Mesenteric fat pad (tissue), 1 donor: ENCODE measurements around the gene RNU7-1. TPM values are rescaled to one million over a fixed set of nuclear protein-coding genes. Genes with fewer than 3 reads are reported as not detected.

Experiments
- DNase-seq: peaks from one replicate; pipeline ENCODE4 v3.0.0-alpha.2; 2020; ENCODE audit warnings: low spot score
- total RNA-seq: library from RNA; stranded (reverse); fragmentation: NEBNext Ultra II Directional; extraction: Animal tissue kit (Norgen Biotek cat#: 25700); gene quantifications from one replicate; pipeline ENCODE4 v1.2.1, GENCODE V29; 2021
- donor health status: DM: yes; HTN: yes; CAD: no.

Gene RNU7-1
- total RNA-seq, 1 donor from 2014 or later: not detected

- DNase-seq: no peak
Observed at GRCh38 chr12:6917491-6918231, 26.0 kb upstream of the RNU7-1 start.

GRCh38 chr12:6919588-6919987 lies 24.0 kb upstream of the RNU7-1 start:
- DNase-seq: no peak

DNA sequence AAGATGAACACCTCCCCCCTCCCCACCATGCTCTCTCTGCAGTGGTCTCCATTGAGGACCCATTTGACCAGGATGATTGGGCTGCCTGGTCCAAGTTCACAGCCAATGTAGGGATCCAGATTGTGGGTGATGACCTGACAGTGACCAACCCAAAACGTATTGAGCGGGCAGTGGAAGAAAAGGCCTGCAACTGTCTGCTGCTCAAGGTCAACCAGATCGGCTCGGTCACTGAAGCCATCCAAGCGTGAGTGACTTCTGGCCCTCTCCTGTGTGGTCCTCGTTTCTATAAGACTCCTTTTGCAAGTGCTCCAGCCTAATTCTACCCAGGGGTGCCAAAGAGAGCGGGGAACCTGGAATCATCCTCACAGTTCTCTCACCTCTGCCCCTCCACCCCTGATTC lies 22.1 kb upstream of the RNU7-1 start:
- DNase-seq: no peak

- no peak for DNase-seq
Observed at GRCh38 chr12:6921996-6922946, 21.3 kb upstream of the RNU7-1 start.

- no peak for DNase-seq
Observed at GRCh38 chr12:6923003-6923732, 20.4 kb upstream of the RNU7-1 start.

DNA sequence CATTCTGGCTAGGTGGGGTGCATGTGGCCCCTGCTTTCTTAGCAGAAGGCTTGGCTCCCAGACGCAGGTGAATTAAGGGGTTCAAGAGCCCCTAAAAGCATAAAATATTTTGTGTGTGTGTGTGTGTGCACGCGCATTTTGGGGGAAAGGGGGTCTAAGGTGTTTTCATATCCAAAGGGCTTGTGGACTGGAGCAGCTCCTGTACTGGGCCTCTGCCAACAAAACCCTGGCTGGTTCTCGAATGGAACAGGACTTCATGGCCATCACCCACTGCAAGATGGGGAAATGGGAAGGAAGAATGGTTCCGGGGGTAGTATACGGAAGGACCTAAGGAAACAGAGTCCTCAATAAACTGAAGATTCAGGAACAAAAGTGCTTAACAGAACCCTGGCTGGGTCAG lies 19.8 kb upstream of the RNU7-1 start:
- no peak for DNase-seq

DNA sequence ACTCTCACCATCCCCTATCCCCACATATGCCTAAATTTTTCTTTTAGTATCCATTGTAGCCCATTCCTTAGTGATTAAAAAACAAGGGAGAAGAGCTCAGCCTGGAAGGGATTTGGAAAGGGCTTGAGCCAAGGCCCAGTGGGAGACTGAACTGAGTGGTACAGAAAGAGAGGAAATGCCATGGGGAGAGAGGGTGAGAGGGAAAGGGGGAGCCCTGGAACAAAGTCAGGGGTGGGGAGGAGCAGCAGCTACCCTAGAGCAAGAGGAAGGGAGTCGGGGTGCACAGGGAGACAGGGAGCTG lies 18.4 kb upstream of the RNU7-1 start:
- DNase-seq: no peak

GRCh38 chr12:6925540-6926279 lies 17.9 kb upstream of the RNU7-1 start:
- no peak for DNase-seq

DNA sequence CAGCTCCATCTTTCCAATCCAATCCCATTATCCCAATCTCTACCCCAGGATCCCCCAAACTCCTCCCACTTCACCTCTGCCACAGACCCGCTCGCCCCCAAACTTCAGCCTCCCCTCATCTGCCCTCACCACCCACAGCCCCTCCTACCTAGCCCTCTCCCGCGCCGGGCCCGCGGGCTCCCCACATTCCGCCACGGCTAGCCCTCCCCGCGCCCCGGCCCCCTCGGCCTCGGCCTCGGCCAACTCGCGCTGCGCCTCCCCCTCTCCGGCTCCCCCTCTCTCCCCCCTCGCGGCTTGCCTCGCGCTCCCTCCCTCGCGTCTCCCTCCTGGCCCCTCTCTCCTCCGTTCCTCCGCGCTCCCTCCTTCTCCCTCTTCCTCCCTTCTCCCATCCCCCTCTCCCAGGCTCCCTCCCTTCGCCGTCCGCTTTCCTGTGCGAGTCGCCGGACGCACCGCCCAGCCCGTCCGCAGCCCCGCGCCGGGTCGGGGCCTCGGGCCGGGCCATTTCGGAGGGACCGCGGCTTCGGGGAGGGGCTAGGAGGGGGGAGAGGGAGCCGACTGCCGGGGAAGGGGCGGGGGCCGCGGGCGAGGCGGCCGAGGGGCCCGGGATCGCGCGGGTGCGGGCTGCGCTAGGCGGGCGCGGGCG lies 16.1 kb upstream of the RNU7-1 start, which contains the start of gene ATN1:
Gene ATN1, plus strand, starts transcription at position 581 of the 643 bp plus-strand sequence. CDS start 6,043 bp downstream, outside the sequence.
- no peak for DNase-seq

DNA sequence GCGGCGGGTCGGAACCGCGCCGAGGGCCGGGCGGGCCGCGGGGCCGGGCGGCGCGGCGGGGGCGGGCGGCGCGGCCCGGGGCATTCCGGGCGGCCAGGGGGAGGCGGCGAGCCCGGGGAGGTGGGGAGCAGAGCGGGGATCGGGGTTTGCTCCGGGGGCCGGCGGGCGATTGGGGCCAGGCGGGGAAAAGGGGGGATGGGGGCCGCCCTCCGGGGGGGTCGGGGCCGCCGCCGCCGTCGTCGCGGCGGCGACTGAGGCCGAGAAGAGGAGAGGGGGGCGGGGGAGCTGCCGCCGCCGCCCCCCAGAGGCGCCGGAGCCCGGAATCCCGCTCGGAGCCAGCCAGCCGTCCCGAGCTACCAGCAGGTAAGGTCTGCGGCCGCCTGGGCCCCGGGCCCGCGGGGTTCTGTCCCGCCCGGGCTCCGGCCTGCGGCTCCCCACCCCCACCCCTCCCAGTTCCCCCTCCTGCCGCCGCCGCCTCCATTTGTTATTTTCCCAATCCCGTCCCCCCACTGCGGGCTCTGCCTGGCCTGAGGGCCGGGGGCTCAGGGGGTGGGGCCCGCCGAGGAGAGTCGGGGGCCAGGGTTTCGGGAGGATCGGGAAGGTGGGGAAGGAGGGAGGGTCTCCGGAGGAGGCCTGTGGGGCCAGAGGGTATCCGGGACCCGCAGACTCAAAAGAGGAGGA lies 15.5 kb upstream of the RNU7-1 start:
- no peak for DNase-seq

- no peak for DNase-seq
Observed at GRCh38 chr12:6928703-6929407, 14.8 kb upstream of the RNU7-1 start.

DNA sequence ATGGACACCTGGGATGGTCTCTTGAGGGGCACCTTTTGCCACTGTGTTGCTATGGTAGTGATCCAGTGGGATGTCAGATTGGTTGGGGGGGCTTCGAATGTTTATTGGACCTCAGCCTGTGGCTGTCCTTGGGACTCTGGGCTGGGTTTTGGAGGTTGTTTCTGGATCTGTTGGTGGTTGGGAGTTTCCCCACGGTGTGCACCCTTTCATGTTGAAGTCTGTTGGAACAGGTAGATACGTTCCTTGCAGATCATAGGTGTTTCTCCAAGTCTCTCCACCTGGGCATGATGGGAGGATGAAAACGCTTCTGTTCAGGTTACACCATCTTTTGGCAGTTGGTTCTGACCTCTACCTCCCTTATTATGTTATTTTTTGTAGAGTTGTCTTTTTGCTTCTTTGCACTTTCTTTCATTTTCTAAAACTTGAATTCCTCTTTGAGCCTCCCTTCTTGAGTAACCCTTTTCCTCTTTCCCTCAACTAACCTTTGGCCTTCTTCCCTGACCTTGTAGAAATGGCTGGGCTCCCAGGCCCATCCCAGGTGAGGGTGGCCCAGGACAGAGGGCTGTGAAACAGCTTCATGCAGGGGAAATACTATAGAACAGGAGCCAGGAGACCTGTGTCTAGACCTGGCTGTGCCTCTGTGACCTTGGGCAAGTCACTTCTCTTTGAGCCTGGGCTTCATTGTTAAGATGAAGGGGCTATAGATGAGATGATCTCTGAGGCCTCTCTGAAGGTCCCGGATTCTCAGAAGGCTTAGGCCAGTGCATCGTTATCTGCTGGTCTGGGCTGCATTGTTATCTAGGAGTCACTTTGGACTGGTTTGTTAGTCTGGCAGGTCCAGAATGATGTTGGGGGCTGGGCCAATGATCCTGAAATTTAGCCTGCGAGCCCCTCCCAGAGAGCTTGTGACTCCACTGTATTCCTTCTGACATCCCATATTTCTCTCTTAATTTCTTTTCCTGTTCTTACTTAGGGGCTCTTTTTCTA lies 13.9 kb upstream of the RNU7-1 start:
- DNase-seq: no peak

GRCh38 chr12:6932766-6933165 lies 10.8 kb upstream of the RNU7-1 start:
- no peak for DNase-seq

DNA sequence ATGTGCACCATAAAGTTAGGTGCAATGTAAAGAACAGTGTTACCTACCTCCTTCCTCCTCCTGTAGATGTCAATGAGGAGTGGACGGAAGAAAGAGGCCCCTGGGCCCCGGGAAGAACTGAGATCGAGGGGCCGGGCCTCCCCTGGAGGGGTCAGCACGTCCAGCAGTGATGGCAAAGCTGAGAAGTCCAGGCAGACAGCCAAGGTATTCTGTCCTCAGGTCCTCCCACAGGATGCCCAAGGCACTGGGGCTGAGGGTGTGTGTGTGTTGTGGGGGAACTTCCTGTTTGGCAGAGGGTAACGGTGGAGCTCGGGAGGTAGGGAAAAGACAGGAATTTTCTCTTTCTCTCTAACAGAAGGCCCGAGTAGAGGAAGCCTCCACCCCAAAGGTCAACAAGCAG lies 9.5 kb upstream of the RNU7-1 start:
- no peak for DNase-seq

- DNase-seq: no peak
Observed at GRCh38 chr12:6935371-6936193, 8.0 kb upstream of the RNU7-1 start.

DNA sequence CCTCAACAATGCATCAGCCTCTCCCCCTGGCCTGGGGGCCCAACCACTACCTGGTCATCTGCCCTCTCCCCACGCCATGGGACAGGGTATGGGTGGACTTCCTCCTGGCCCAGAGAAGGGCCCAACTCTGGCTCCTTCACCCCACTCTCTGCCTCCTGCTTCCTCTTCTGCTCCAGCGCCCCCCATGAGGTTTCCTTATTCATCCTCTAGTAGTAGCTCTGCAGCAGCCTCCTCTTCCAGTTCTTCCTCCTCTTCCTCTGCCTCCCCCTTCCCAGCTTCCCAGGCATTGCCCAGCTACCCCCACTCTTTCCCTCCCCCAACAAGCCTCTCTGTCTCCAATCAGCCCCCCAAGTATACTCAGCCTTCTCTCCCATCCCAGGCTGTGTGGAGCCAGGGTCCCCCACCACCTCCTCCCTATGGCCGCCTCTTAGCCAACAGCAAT lies 7.4 kb upstream of the RNU7-1 start:
- no peak for DNase-seq
